Vein endothelial cell (primary cell): ENCODE measurements around the gene AMBN. TPM values are rescaled to one million over a fixed set of nuclear protein-coding genes. Genes with fewer than 3 reads are reported as not detected.

Experiments
- total RNA-seq: library from RNA; depleted of rRNA; stranded (reverse); fragments of >200 nt; gene quantifications from 2 replicates; pipeline ENCODE4 v1.2.3, GENCODE V29; 2012

Gene AMBN, protein sequence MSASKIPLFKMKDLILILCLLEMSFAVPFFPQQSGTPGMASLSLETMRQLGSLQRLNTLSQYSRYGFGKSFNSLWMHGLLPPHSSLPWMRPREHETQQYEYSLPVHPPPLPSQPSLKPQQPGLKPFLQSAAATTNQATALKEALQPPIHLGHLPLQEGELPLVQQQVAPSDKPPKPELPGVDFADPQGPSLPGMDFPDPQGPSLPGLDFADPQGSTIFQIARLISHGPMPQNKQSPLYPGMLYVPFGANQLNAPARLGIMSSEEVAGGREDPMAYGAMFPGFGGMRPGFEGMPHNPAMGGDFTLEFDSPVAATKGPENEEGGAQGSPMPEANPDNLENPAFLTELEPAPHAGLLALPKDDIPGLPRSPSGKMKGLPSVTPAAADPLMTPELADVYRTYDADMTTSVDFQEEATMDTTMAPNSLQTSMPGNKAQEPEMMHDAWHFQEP
- total RNA-seq = not detected in 2 replicates

DNA sequence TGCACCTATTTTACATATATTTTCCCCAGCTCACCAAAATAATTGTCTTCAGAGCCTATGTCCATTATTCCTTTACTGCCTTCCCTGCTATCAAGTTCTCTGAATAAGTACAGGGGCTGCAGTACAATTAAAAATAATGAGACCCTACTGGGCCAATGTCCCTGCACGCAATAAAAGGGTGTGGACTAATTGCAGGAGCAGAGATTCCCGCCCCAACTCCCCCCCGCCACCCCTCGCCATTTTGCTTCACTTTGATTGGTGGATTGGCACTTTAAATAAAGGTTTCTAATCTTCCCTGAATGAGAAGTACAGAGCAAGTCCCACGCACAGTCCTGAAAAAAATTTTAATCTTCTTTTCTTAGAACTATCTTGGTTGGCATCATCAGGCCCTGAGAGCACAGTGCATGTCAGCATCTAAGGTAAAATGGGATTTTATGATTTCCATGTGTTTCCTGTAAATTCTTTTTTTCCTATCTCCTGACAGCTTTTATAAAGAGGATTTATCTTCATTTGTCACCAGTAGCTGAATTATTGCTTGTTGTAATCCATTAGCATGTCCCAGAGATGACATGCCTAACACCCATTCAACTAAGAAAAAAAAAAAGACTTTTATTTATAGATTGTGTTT is at the start of gene AMBN:
TSS of gene AMBN (plus strand) at position 302 of the 628 bp plus-strand sequence. CDS start at position 405, 103 bp downstream.

DNA sequence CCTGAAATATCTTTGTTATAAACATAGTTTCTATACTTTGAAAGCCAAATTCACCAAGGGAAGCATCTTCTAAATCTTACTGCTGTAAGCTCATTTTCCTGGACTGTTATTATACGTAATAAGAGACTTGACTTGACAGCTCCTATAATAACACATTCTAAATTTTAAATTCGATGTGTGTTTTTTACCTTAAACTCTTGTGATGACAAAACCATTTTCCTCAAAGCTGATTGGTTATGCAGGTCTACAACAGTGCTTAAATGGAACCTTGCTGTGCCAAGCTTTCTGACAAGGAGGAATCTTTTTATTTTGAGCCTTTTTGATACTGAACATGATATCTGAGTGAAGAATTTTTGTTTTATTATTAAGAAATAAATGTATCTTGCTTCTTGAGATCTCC is 36.4 kb downstream of the AMBN start, which contains the start of gene ENAM:
TSS of gene ENAM (plus strand) at position 301 of the 400 bp plus-strand sequence. CDS start 757 bp downstream, outside the sequence.

Other genes with a start within 250 kb of the AMBN start
- gene SMR3A, start 231.5 kb upstream of the AMBN start, total RNA-seq = not detected in 2 replicates
- not detected in 2 replicates for gene SMR3B, start 209.1 kb upstream of the AMBN start, total RNA-seq
- not detected in 2 replicates for gene OPRPN, start 194.3 kb upstream of the AMBN start, total RNA-seq
- gene MUC7, start 120.1 kb upstream of the AMBN start, total RNA-seq = not detected in 2 replicates
- gene AMTN, start 73.7 kb upstream of the AMBN start, total RNA-seq = not detected in 2 replicates
- under 0.01 TPM in 1 of 2 replicates, not detected in the other for gene ENAM, start 36.5 kb downstream of the AMBN start, total RNA-seq
- not detected in 2 replicates for gene JCHAIN, start 74.3 kb downstream of the AMBN start, total RNA-seq
- 22.0 and 24.2 TPM in 2 replicates for gene UTP3, start 96.3 kb downstream of the AMBN start, total RNA-seq
- 36.3 and 50.5 TPM in 2 replicates for gene RUFY3, start 129.7 kb downstream of the AMBN start, total RNA-seq
- 73.2 and 91.9 TPM in 2 replicates for gene GRSF1, start 247.6 kb downstream of the AMBN start, total RNA-seq